ENCODE data around the gene ZNF70. TPM values are rescaled to one million over a fixed set of nuclear protein-coding genes. Genes with fewer than 3 reads are reported as not detected.

Gene ZNF70
- total RNA-seq, 1 donor from 2014 or later: 4.0 TPM

DNA sequence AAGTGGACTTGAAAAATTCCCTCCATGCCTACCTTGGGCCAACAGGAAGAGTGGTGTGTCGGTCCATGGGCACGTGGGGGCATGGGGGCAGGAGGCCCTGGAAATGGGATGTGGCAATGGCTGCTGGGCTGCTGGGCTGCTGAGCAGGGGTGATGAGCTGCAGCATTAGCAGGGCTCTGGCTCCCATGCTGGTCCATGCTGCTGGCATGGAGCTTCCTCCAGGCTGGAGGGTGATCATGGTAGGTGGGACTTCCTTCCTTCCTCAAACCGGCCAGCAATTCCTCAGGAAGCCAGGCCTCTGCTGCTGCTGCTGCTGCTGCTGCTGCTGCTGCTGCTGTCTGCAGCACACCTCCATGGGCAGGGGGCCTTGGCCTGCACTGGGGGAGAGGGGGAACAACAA is 55.8 kb downstream of the ZNF70 start:
- TF ChIP-seq, protein P1, sequence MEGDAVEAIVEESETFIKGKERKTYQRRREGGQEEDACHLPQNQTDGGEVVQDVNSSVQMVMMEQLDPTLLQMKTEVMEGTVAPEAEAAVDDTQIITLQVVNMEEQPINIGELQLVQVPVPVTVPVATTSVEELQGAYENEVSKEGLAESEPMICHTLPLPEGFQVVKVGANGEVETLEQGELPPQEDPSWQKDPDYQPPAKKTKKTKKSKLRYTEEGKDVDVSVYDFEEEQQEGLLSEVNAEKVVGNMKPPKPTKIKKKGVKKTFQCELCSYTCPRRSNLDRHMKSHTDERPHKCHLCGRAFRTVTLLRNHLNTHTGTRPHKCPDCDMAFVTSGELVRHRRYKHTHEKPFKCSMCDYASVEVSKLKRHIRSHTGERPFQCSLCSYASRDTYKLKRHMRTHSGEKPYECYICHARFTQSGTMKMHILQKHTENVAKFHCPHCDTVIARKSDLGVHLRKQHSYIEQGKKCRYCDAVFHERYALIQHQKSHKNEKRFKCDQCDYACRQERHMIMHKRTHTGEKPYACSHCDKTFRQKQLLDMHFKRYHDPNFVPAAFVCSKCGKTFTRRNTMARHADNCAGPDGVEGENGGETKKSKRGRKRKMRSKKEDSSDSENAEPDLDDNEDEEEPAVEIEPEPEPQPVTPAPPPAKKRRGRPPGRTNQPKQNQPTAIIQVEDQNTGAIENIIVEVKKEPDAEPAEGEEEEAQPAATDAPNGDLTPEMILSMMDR (IDR thresholded peaks at IDR 0.05; ENCODE audit: borderline replicate concordance): no peak
- no peaks in the 10 kb centered on the region for H3K9me3 ChIP-seq (replicated peaks)
- intact Hi-C loops (cut with micrococcal nuclease): no loop called here
- no peak for DNase-seq
- no peak overlapping the region for H3K4me3 ChIP-seq
- H3K27me3 ChIP-seq (ENCODE audit: low read depth): no peaks in the 10 kb centered on the region
- H3K27ac ChIP-seq (replicated peaks): no peak overlapping the region
- no peaks in the 10 kb centered on the region for H3K4me1 ChIP-seq
- H3K36me3 ChIP-seq: peaks cover 34% of the 10 kb centered on the region

DNA sequence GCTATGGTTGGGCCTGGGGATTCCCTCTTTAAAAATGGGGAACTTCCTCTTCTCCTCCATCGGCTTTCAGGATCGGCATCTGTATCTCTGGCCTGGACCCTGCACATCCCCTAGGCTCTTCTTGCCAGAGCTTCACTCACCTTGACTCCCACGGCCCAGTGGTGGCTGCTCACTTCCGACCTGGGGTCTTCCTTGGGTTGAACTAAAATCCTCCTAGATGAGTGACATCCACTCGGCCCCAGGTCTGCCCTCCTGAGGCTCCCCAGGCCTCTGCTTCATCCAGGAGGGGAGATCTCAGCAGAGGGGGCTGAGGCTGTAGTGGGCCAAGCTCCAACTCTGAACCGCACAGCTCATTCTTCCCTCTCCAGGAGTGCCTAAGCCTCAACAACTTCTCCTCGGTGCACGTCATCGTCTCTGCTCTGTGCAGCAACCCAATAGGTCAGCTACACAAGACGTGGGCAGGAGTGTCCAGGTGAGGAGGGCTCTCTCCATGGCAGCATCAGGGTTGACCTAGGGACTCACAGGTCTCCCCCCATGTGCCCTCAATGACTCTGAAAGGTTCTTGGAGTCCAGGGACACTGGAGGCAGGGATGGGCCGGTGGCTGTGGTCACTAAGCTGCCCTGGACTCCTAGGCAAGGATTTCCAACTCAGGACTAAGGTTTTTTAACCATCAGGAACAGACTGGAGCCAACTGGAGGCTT is 56.8 kb downstream of the ZNF70 start:
- intact Hi-C loops (cut with micrococcal nuclease): no loop called here
- H3K27ac ChIP-seq (replicated peaks): no peak overlapping the region
- H3K9me3 ChIP-seq (replicated peaks): no peaks in the 10 kb centered on the region
- no peak overlapping the region for H3K4me3 ChIP-seq
- no peak for DNase-seq
- TF ChIP-seq, protein P1 (IDR thresholded peaks at IDR 0.05; ENCODE audit: borderline replicate concordance): no peak
- peaks cover 30% of the 10 kb centered on the region for H3K36me3 ChIP-seq
- H3K27me3 ChIP-seq (ENCODE audit: low read depth): no peaks in the 10 kb centered on the region
- H3K4me1 ChIP-seq: no peaks in the 10 kb centered on the region

DNA sequence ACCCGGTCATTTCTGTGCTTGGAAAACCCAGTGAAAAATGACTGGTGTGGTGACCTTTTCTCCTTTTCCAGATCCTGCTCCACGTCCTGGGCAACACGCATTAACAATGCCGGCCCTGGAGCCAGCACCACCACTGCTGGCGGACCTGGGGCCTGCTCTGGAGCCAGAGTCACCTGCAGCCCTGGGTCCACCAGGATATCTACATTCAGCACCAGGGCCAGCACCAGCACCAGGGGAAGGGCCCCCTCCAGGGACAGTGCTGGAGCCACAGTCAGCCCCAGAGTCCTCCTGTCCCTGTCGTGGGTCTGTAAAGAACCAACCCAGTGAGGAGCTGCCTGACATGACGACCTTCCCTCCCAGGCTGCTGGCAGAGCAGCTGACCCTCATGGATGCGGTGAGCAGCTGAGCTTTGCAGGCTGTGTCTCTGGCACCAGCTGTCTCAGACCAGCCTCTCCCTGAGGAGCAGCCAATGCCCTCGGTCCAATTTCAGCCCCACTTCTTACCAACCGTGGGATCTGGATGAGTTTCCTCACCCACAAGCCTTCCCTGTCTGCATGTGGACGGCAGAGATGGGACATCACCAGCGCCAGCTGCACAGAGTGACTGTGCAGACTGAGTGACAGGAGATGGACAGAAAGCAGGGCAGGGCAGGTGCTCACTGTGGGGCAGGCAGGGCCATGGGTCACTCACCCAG is 58.2 kb downstream of the ZNF70 start:
- no peak overlapping the region for H3K4me3 ChIP-seq
- H3K36me3 ChIP-seq: peaks cover 24% of the 10 kb centered on the region
- H3K9me3 ChIP-seq (replicated peaks): no peaks in the 10 kb centered on the region
- DNase-seq: no peak
- intact Hi-C loops (cut with micrococcal nuclease): no loop called here
- no peaks in the 10 kb centered on the region for H3K4me1 ChIP-seq
- no peak overlapping the region for H3K27ac ChIP-seq (replicated peaks)
- no peaks in the 10 kb centered on the region for H3K27me3 ChIP-seq (ENCODE audit: low read depth)
- TF ChIP-seq, protein P1 (IDR thresholded peaks at IDR 0.05; ENCODE audit: borderline replicate concordance): no peak

DNA sequence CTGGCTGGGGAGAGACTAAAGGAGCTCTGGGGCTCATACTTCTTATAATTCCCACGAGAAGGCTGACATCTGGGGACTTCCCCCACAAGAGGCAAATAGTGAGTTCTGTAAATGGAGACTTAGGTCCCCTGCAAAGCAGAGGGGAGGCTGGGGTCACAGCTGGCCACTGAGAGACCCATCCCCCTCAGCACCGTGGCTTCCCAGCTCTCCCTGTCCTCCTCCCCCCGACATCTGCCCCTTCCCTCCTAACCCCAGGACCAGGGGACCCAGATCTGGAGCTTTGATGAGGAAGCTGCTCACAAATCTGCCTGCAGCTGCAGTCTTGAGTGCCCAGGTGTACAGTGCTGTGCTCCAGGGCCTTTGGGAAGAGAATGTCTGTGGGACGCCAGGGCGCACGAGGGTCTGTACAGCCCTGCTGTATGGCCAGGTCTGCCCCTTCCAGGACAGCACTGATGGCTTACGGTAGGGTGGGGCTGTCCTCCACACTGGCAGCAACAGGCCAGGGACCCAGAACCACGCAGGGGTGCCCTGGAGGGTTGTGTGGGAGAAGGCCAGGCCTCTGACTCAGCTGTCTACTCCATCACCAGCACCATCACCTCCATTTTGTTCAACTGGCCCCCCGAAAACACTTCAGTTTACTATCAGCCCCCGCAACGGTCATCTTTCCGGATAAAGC is 59.0 kb downstream of the ZNF70 start:
- peaks cover 24% of the 10 kb centered on the region for H3K36me3 ChIP-seq
- H3K27me3 ChIP-seq (ENCODE audit: low read depth): no peaks in the 10 kb centered on the region
- no peaks in the 10 kb centered on the region for H3K9me3 ChIP-seq (replicated peaks)
- H3K27ac ChIP-seq (replicated peaks): no peak overlapping the region
- intact Hi-C loops (cut with micrococcal nuclease): no loop called here
- H3K4me3 ChIP-seq: no peak overlapping the region
- DNase-seq: no peak
- H3K4me1 ChIP-seq: peaks cover 2% of the 10 kb centered on the region
- TF ChIP-seq, protein P1 (IDR thresholded peaks at IDR 0.05; ENCODE audit: borderline replicate concordance): no peak

DNA sequence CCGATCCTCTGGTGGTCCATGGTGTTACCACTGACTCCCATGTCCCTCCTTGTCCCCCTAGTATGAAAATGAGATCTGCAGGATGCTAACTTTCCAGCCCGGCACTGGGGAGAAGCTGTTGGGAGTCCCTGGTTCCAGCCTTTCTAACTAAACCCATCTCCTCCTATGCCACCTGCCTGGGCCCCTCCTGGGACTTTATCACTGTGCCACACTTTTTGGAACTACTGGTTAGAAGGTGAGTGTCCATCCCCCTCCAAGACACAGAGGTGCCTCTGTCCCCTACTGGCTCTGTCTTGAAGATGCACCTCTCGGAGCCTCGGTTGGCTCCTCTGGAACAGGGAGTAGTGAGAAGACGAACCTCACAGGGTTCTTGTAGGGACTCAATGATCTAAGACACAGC is 60.2 kb downstream of the ZNF70 start, which contains the start of gene RGL4:
TSS of gene RGL4 (plus strand) at position 301 of the 400 bp plus-strand sequence. CDS start 1,018 bp downstream, outside the sequence.
- TF ChIP-seq, protein P1 (IDR thresholded peaks at IDR 0.05; ENCODE audit: borderline replicate concordance): no peak
- H3K36me3 ChIP-seq: peaks cover 24% of the 10 kb centered on the region
- no peaks in the 10 kb centered on the region for H3K9me3 ChIP-seq (replicated peaks)
- peaks cover 14% of the 10 kb centered on the region for H3K4me1 ChIP-seq
- H3K27ac ChIP-seq (replicated peaks): no peak within 1 kb of the TSS
- no peak within 1 kb of the TSS for H3K4me3 ChIP-seq
- intact Hi-C loops (cut with micrococcal nuclease): no loop called here
- H3K27me3 ChIP-seq (ENCODE audit: low read depth): no peaks in the 10 kb centered on the region
- DNase-seq: no peak
